KOPT-K1 (cell line): ENCODE results near the gene GADD45G.

Experiments
- H3K27ac ChIP-seq: fragments of 200-600 bp; sonication (generic); 2 replicates; pipeline ENCODE4 v1.5.1; 2016; ENCODE audit warnings: antibody characterized with exemption, mild to moderate bottlenecking, low read depth, low read length; ENCODE audit not compliant: poor library complexity, severe bottlenecking
- H3K36me3 ChIP-seq: fragments of 200-600 bp; sonication (generic); 2 replicates; pipeline ENCODE4 v1.5.1; 2017; ENCODE audit warnings: antibody characterized with exemption, mild to moderate bottlenecking, low read length, moderate library complexity; ENCODE audit not compliant: insufficient read depth
- H3K9me3 ChIP-seq: fragments of 200-600 bp; sonication (generic); 2 replicates; pipeline ENCODE4 v1.5.1; 2017; ENCODE audit warnings: antibody characterized with exemption, low read length, mild to moderate bottlenecking; ENCODE audit not compliant: insufficient read depth, poor library complexity, severe bottlenecking

The GADD45G gene

GRCh38 chr9:89586311-89586710, 18.5 kb upstream of the GADD45G start:
- no peaks in the 10 kb centered on the region for H3K36me3 ChIP-seq
- H3K27ac ChIP-seq, result no peak overlapping the region
- H3K9me3 ChIP-seq, result peaks cover 7% of the 10 kb centered on the region

DNA sequence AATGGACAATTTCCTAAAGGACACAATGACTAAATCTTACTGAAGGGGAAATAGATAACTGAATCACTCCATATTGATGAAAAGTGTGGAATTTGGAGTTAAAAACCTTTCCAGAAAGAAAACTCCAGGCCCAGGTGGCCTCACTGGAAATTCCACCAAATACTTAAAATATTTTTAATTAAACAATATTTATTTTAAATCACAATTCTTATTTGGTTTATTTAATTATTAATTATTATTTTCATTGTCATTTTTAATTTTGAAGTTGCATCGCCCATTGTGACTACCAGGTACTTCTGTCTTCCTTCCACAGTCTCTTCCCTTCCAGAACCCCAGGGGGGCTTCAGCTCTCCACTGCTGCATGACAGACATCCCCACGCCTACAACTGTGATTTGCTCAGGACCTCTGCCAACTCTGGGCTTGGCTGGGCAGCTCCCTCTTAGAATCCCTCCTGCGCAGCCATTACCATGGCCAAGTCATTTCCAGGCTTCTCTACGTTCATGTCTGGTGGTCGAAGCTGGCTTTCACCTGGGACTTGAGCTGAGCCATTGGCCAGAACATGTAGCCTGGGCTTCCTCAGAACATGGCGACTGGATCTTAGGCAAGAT, 16.4 kb upstream of the GADD45G start:
- Histone ChIP-seq H3K27ac (no peak overlapping the region), H3K36me3 (no peaks in the 10 kb centered on the region), H3K9me3 (peaks cover 7% of the 10 kb centered on the region)

- Histone ChIP-seq H3K9me3 (no peaks in the 10 kb centered on the region), H3K27ac (no peak overlapping the region), H3K36me3 (no peaks in the 10 kb centered on the region)
These were observed 14.4 kb upstream of the GADD45G start for GRCh38 chr9:89590415-89590814.

DNA sequence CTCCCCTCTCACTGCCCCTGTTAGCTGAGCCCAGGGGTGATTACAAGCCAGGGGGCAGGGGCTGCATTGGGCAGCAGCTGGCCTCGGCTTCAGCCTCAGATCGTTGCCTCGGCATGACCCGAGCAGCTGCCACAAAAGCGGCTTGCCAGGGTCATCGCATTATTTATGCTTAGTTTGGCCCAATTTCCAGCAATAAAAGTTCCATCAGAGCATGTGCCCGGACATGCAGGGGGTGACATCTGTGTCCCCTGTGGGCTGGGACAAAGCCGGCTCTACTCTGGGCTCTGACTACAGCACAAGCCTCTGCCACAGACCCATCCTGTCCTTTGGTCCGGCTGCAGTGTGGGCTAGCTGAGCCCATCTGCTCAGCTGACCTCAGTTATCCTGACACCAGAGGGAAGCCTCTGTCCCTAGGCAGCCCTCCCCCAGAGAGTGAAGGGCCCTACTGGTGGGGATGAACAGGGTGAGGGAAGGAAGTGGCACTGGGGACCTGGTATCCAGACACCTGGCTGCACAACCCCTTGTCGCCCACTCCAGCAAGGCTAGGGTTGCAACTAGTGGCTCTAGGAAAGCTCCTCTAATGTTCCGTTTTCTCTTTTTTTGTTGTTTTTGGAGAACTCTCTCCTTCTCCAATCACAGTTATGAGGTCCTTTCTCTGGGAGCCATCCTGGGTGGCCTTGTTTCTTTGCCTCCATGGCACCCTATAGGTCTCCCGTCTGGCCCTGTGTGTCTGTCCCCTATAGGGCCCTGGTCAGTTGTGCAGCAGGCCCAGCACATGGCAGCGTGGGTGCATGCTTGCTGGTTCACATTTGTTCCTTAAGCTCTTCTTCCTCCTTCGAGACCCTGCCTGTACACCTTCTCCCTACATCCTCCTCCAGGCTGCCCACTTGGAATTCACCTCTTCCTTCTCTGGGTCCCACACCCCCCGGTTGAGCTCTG, 13.3 kb upstream of the GADD45G start:
- Histone ChIP-seq H3K9me3 (no peaks in the 10 kb centered on the region), H3K36me3 (no peaks in the 10 kb centered on the region), H3K27ac (no peak overlapping the region)

DNA sequence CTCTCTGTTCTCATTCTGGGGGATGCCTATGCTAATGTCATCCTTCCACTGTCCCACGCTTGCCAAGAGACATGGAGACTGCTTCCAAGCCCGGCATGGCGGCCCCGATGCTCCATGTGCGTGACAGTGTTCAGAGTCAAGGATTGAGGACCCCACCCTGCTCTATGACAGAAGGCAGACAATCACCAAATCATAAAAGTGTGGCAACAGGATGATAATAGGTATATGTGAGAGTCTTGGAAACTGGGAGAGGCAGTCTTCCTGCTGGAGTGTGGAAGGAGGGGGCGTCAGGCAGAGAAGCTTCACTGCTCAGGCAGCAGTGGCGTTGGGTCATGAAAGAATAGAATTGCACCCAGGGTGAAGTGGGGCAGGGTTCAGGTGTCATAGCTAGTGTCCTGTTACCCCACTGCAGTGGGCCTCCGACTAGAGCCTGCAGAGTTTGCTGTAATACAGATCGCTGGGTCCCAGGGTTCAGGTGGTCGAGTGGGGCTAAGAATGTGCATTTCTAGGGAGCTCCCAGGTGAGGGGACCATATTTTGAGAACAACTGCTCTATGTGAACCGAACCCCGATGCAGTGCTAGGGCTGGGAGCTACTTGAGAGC, 12.5 kb upstream of the GADD45G start:
- Histone ChIP-seq H3K27ac (no peak overlapping the region), H3K9me3 (no peaks in the 10 kb centered on the region), H3K36me3 (no peaks in the 10 kb centered on the region)

DNA sequence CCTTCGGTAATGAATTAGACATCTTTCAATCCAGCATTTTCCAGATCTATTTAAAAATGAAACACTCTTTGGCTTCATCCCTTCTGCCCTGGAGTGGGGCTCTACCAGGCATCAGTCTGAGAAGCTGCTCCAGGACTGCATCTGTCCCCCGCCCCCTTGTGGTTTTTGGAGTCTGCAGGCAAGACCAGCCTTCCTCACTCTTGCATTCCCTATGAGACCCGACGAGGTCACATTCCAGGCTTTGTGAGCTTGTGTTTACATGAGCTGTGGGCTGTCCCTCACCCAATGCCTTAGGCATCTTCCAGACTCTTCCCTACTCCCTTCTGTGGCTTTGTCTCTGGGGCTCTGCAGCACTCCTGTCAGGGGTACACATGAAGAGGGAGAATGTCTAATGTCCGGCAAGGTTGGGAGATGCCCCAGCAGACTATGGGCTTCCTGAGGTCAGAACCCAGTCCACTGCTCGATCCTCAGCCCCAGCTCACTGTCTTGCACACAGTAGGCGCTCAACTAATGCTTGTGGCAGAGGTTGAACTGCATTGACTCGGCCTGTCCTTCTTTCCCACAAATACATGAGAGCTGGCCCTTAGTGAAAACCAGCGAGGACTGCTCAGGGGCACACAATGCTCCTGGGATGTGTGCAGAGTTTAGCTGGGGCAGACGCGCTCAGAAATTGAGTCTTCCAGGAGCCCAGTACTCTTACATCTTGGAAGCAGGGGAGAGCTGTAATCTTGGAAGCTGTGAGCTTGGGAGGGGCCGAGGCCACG, 11.7 kb upstream of the GADD45G start:
- no peaks in the 10 kb centered on the region for H3K36me3 ChIP-seq
- no peak overlapping the region for H3K27ac ChIP-seq
- no peaks in the 10 kb centered on the region for H3K9me3 ChIP-seq

- no peaks in the 10 kb centered on the region for H3K9me3 ChIP-seq
- no peaks in the 10 kb centered on the region for H3K36me3 ChIP-seq
- no peak overlapping the region for H3K27ac ChIP-seq
These were observed 10.9 kb upstream of the GADD45G start for GRCh38 chr9:89593727-89594427.

- no peaks in the 10 kb centered on the region for H3K9me3 ChIP-seq
- H3K36me3 ChIP-seq, result no peaks in the 10 kb centered on the region
- H3K27ac ChIP-seq, result no peak overlapping the region
These were observed 9.8 kb upstream of the GADD45G start for GRCh38 chr9:89594811-89595550.

- no peaks in the 10 kb centered on the region for H3K36me3 ChIP-seq
- no peak overlapping the region for H3K27ac ChIP-seq
- no peaks in the 10 kb centered on the region for H3K9me3 ChIP-seq
These were observed 9.2 kb upstream of the GADD45G start for GRCh38 chr9:89595646-89596045.

DNA sequence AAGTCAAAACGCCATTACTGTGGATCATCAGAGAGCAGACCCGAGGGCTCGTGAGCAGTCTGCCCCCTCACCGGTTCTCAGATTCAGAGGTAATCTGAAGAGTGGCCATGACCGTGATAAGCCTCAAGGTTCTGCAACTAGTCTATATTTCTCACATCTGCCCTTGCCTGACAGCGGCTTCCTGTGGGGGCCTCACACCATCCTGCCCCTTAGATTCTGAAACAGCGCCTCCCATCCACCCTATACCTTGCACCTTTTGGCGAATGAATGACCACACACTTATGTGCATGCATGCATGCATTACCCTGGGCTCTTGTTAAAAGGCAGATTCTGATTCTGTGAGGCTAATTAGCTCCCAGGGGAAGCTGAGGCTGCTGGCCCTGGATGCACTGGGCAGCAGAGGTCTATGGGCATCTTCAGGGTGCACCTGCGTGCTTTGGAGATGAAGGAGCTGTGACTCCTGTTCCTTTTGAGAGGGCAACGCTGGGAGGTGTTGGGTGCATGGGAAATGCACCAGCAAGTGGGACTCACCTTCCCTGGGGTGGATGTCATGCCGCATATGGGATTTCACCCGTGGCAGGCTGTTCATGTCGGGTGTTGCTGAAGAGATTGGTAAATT, 7.8 kb upstream of the GADD45G start:
- H3K9me3 ChIP-seq, result no peaks in the 10 kb centered on the region
- H3K27ac ChIP-seq, result no peak overlapping the region
- no peaks in the 10 kb centered on the region for H3K36me3 ChIP-seq

DNA sequence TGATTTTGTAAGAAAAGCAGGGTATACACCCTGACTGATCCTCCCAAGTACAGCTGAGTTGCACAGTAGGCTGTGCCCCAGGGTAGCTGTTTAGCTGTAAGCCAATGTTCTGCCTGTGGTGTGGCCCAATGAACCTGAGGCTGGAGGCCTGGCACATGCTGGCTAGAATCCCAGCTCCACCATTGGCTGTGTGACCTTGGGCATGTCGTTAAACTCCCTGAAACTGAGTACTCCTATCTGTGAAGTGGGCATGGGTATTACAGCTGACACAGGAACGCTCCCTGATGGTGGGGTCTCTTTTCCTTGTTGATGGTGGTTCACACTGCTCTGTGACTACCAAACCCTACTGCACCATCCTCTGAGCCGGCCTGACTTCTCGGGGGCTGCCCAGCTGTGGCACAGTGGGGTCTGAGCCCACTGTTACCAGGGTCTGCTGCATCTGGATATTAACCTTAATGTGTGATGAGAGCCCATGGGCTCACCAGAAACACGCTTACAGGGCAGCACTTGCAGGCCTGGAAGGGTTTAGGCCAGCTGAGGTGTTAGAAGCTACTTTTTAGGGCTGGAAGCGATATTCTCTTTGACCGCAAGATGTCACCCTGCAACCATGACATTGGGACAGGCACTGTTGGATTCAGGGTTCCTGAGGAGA, 7.0 kb upstream of the GADD45G start:
- no peaks in the 10 kb centered on the region for H3K9me3 ChIP-seq
- H3K27ac ChIP-seq, result no peak overlapping the region
- H3K36me3 ChIP-seq, result no peaks in the 10 kb centered on the region

GRCh38 chr9:89598363-89598713, 6.5 kb upstream of the GADD45G start:
- no peaks in the 10 kb centered on the region for H3K9me3 ChIP-seq

GRCh38 chr9:89598926-89599325, 5.9 kb upstream of the GADD45G start:
- H3K9me3 ChIP-seq, result no peaks in the 10 kb centered on the region
- no peak overlapping the region for H3K27ac ChIP-seq
- H3K36me3 ChIP-seq, result no peaks in the 10 kb centered on the region

More at GRCh38 chr9:89598363-89598713, 6.5 kb upstream of the GADD45G start:
- Histone ChIP-seq H3K27ac (no peak overlapping the region), H3K36me3 (no peaks in the 10 kb centered on the region)
